HL-60 (cell line): ENCODE data around the gene SOD3.

ENCODE experiments used
- DNase-seq, 2 experiments: peaks; one replicate each; pipeline ENCODE4 v3.0.0-alpha.2; 2010 to 2020; ENCODE audit warnings: low read depth in 1 of 2, low spot score in 1 of 2
- H3K27ac ChIP-seq: fragments of 250-450 bp; sonication (Bioruptor Pico); replicated peaks from 2 replicates; pipeline ENCODE4 v1.5.1; 2020; ENCODE audit warnings: mild to moderate bottlenecking, moderate library complexity
- H3K27me3 ChIP-seq: fragments of 250-450 bp; sonication (Bioruptor Pico); 2 replicates; pipeline ENCODE4 v1.5.1; 2021; ENCODE audit warnings: mild to moderate bottlenecking, moderate library complexity; ENCODE audit not compliant: insufficient read depth, poor library complexity, severe bottlenecking
- H3K4me3 ChIP-seq: replicated peaks from 2 replicates; pipeline ENCODE4 v1.5.1; 2011; ENCODE audit warnings: mild to moderate bottlenecking, control low read depth, low read length; ENCODE audit not compliant: insufficient read depth
- GABPA ChIP-seq: IDR thresholded peaks from 2 replicates; pipeline ENCODE4 v1.6.1; 2012; ENCODE audit warnings: low read depth
- POLR2AphosphoS5 ChIP-seq: IDR thresholded peaks from 2 replicates; pipeline ENCODE4 v1.6.1; 2012; ENCODE audit warnings: low read depth
- SPI1 ChIP-seq: IDR thresholded peaks from 2 replicates; pipeline ENCODE4 v1.6.1; 2012; ENCODE audit warnings: low read depth, mild to moderate bottlenecking, borderline replicate concordance
- long read RNA-seq: library from polyadenylated mRNA; unstranded; transcript quantifications from one replicate; pipeline ENCODE4 v2.0.0, GENCODE V29; 2020
- TF ChIP-seq, protein P1 (sequence below): IDR thresholded peaks from 2 replicates; pipeline ENCODE4 v1.6.1; 2012; ENCODE audit warnings: low read depth; ENCODE audit not compliant: insufficient replicate concordance
- TF ChIP-seq, protein P2 (sequence below): IDR thresholded peaks from one replicate; pipeline ENCODE4 v1.5.1; 2011; ENCODE audit warnings: low read length, control low read depth, inconsistent platforms; ENCODE audit not compliant: insufficient read depth

The SOD3 gene
- long read RNA-seq, result 0 reads

DNA sequence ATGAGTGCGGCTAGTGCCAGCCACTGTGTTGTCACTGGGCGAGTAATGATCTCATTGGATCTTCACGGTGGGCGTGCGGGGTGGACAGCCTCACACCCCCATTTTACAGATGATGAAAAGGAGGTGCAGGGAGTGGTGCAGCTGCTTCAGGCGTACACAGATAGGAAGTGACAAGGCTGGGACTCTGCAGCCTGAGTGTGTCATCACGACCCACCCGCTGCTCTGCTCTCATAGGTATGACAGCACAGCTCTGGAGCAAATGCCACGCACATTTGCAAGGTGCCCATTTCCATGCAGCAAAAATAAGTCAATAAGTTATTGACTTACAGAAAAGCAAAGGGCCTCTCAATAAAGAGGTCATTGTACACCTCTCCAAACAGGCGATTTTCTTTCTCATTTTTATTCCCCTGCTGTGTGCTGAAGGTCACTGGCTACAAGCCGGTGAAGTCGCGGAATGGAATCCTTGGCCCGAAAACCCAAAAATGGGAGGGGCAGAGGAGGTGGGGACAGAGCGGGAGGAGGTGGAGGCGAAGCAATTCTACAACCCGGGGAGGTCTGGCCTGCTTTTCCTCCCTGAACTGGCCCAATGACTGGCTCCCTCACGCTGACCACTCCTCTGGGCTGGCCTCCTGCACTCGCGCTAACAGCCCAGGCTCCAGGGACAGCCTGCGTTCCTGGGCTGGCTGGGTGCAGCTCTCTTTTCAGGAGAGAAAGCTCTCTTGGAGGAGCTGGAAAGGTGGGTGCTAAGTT lies at the start of gene SOD3:
TSS of gene SOD3 (plus strand) at position 658 of the 750 bp plus-strand sequence. CDS start 3,949 bp downstream, outside the sequence.
- Histone ChIP-seq H3K27ac (no peak within 1 kb of the TSS), H3K4me3 (no peak within 1 kb of the TSS), H3K27me3 (peaks cover 7% of the 10 kb centered on the region)
- TF ChIP-seq SPI1 (no peak), POLR2AphosphoS5 (no peak), GABPA (no peak)
- TF ChIP-seq, protein P1, sequence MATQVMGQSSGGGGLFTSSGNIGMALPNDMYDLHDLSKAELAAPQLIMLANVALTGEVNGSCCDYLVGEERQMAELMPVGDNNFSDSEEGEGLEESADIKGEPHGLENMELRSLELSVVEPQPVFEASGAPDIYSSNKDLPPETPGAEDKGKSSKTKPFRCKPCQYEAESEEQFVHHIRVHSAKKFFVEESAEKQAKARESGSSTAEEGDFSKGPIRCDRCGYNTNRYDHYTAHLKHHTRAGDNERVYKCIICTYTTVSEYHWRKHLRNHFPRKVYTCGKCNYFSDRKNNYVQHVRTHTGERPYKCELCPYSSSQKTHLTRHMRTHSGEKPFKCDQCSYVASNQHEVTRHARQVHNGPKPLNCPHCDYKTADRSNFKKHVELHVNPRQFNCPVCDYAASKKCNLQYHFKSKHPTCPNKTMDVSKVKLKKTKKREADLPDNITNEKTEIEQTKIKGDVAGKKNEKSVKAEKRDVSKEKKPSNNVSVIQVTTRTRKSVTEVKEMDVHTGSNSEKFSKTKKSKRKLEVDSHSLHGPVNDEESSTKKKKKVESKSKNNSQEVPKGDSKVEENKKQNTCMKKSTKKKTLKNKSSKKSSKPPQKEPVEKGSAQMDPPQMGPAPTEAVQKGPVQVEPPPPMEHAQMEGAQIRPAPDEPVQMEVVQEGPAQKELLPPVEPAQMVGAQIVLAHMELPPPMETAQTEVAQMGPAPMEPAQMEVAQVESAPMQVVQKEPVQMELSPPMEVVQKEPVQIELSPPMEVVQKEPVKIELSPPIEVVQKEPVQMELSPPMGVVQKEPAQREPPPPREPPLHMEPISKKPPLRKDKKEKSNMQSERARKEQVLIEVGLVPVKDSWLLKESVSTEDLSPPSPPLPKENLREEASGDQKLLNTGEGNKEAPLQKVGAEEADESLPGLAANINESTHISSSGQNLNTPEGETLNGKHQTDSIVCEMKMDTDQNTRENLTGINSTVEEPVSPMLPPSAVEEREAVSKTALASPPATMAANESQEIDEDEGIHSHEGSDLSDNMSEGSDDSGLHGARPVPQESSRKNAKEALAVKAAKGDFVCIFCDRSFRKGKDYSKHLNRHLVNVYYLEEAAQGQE, result no peak
- TF ChIP-seq, protein P2, sequence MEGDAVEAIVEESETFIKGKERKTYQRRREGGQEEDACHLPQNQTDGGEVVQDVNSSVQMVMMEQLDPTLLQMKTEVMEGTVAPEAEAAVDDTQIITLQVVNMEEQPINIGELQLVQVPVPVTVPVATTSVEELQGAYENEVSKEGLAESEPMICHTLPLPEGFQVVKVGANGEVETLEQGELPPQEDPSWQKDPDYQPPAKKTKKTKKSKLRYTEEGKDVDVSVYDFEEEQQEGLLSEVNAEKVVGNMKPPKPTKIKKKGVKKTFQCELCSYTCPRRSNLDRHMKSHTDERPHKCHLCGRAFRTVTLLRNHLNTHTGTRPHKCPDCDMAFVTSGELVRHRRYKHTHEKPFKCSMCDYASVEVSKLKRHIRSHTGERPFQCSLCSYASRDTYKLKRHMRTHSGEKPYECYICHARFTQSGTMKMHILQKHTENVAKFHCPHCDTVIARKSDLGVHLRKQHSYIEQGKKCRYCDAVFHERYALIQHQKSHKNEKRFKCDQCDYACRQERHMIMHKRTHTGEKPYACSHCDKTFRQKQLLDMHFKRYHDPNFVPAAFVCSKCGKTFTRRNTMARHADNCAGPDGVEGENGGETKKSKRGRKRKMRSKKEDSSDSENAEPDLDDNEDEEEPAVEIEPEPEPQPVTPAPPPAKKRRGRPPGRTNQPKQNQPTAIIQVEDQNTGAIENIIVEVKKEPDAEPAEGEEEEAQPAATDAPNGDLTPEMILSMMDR, result no peak
- no peak for DNase-seq

- TF ChIP-seq GABPA, result no peak
- TF ChIP-seq, protein P1, result no peak
- H3K27me3 ChIP-seq, result no peaks in the 10 kb centered on the region
- no peak overlapping the region for H3K27ac ChIP-seq
- no peak overlapping the region for H3K4me3 ChIP-seq
- DNase-seq, result no peak
Observed at GRCh38 chr4:24747234-24747975, 48.0 kb upstream of the SOD3 start.

DNA sequence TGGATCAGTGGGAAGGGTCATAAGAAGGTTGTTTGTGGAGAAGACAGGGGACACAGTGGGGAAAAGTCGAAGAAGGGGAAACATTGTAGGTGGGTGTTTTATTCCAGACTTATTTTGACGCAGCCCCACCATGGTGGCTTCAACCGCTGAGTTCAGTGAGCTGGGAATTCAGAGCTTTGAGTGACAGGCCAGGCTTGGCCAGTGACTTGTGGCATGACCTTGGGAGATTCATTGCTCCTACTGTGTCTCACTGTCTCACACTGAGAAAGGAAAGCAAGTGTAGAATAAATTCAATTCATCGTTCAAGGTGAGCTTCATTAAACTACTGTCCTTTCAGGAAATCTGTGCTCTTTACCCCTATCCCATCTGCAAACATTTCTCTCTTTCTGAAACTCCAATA lies 47.4 kb upstream of the SOD3 start:
- Histone ChIP-seq H3K4me3 (no peak overlapping the region), H3K27ac (no peak overlapping the region), H3K27me3 (no peaks in the 10 kb centered on the region)
- TF ChIP-seq GABPA (no peak), POLR2AphosphoS5 (no peak), SPI1 (no peak)
- TF ChIP-seq, protein P1, result no peak
- TF ChIP-seq, protein P2, result no peak
- no peak for DNase-seq
